Smooth muscle cell (in vitro differentiated cells): ENCODE results near the gene DUOX1. TPM values are rescaled to one million over a fixed set of nuclear protein-coding genes. Genes with fewer than 3 reads are reported as not detected.

ENCODE experiments used
- DNase-seq: peaks from one replicate; lab custom pipeline; 2025; ENCODE audit not compliant: unreplicated experiment; lab: John Stamatoyannopoulos, UW
- H2AFZ ChIP-seq: fragments of 200-600 bp; sonication (generic); 2 replicates; pipeline ENCODE4 v1.6.0; 2016; ENCODE audit warnings: antibody characterized with exemption, low read depth, mild to moderate bottlenecking
- H3F3A ChIP-seq: fragments of 200-600 bp; sonication (generic); 2 replicates; pipeline ENCODE4 v1.6.0; 2017; ENCODE audit warnings: antibody characterized with exemption, low read depth
- H3K27ac ChIP-seq: fragments of 200-600 bp; sonication (generic); 2 replicates; pipeline ENCODE4 v1.5.1; 2016; ENCODE audit warnings: low read depth, mild to moderate bottlenecking
- H3K27me3 ChIP-seq: fragments of 200-600 bp; sonication (generic); 2 replicates; pipeline ENCODE4 v1.6.1; 2016; ENCODE audit warnings: low read depth, mild to moderate bottlenecking
- H3K36me3 ChIP-seq: fragments of 200-600 bp; sonication (generic); 2 replicates; pipeline ENCODE4 v1.5.1; 2016; ENCODE audit warnings: low read depth
- H3K4me1 ChIP-seq: fragments of 200-600 bp; sonication (generic); 2 replicates; pipeline ENCODE4 v1.5.1; 2016; ENCODE audit warnings: low read depth
- H3K4me2 ChIP-seq: fragments of 200-600 bp; sonication (generic); 2 replicates; pipeline ENCODE4 v1.6.0; 2016; ENCODE audit warnings: mild to moderate bottlenecking
- H3K4me3 ChIP-seq: fragments of 200-600 bp; sonication (generic); 2 replicates; pipeline ENCODE4 v1.5.1; 2016; ENCODE audit warnings: mild to moderate bottlenecking
- H3K79me2 ChIP-seq: fragments of 200-600 bp; sonication (generic); 2 replicates; pipeline ENCODE4 v1.6.0; 2016; ENCODE audit warnings: low read depth, mild to moderate bottlenecking
- H3K9ac ChIP-seq: fragments of 200-600 bp; sonication (generic); 2 replicates; pipeline ENCODE4 v1.6.0; 2016; ENCODE audit warnings: low read depth
- H3K9me3 ChIP-seq: fragments of 200-600 bp; sonication (generic); replicated peaks from 2 replicates; pipeline ENCODE4 v1.5.1; 2016; ENCODE audit warnings: low read depth
- H4K20me1 ChIP-seq: fragments of 200-600 bp; sonication (generic); 2 replicates; pipeline ENCODE4 v1.6.0; 2016; ENCODE audit warnings: low read depth
- CTCF ChIP-seq: fragments of 200-600 bp; sonication (generic); IDR thresholded peaks from 2 replicates; pipeline ENCODE4 v1.5.1; 2017; ENCODE audit warnings: borderline replicate concordance, mild to moderate bottlenecking, antibody characterized with exemption; ENCODE audit not compliant: insufficient read depth, poor library complexity, severe bottlenecking
- WGBS: methylation state at CpG from one replicate; pipeline ENCODE4 v1.1.7; 2016; ENCODE audit warnings: low lambda C conversion rate; 5-methylcytosine and 5-hydroxymethylcytosine counted together
- polyA plus RNA-seq: library from polyadenylated mRNA; unstranded; fragments of >200 nt; fragmentation: Nextera tagmentation; extraction: Ambion mirVana; gene quantifications from 2 replicates; pipeline ENCODE4 v1.2.1, GENCODE V29; 2016
- total RNA-seq: library from RNA; depleted of rRNA; stranded (reverse); fragments of >200 nt; gene quantifications from 2 replicates; pipeline ENCODE4 v1.2.3, GENCODE V29; 2014

Gene DUOX1
- total and polyA plus RNA-seq, 2 experiments from 2014 or later = 4.4 to 5.8 TPM

GRCh38 chr15:45112591-45113379 is 17.0 kb upstream of the DUOX1 start:
- no peaks in the 10 kb centered on the region for H4K20me1 ChIP-seq
- no peak for DNase-seq
- H3K9me3 ChIP-seq = no peaks in the 10 kb centered on the region
- H3F3A ChIP-seq = no peaks in the 10 kb centered on the region
- H3K9ac ChIP-seq = no peak overlapping the region
- peak overlapping the region; percentile 36 for H3K4me3 ChIP-seq
- peaks cover 94% of the 10 kb centered on the region for H3K27me3 ChIP-seq
- H3K36me3 ChIP-seq = no peaks in the 10 kb centered on the region
- H3K79me2 ChIP-seq = no peaks in the 10 kb centered on the region
- peak overlapping the region; percentile 81 for H3K4me2 ChIP-seq
- no peak overlapping the region for H2AFZ ChIP-seq
- no peak for TF ChIP-seq CTCF
- H3K4me1 ChIP-seq = peaks cover 8% of the 10 kb centered on the region
- 7% methylated on average over 46 of the region's 58 CpGs for WGBS
- H3K27ac ChIP-seq = no peak overlapping the region

- TF ChIP-seq CTCF = no peak
- Histone ChIP-seq H3K9ac (no peak overlapping the region), H3K36me3 (no peaks in the 10 kb centered on the region), H2AFZ (no peak overlapping the region), H3F3A (no peaks in the 10 kb centered on the region), H3K4me2 (peak overlapping the region; percentile 81), H3K4me3 (no peak overlapping the region), H3K9me3 (no peaks in the 10 kb centered on the region), H3K27ac (no peak overlapping the region), H4K20me1 (no peaks in the 10 kb centered on the region), H3K27me3 (peaks cover 87% of the 10 kb centered on the region), H3K4me1 (peaks cover 8% of the 10 kb centered on the region), H3K79me2 (no peaks in the 10 kb centered on the region)
- 25% methylated on average over 14 of the region's 14 CpGs for WGBS
- no peak for DNase-seq
Measured at GRCh38 chr15:45113380-45113990, 16.3 kb upstream of the DUOX1 start.

GRCh38 chr15:45114076-45114750 is 15.6 kb upstream of the DUOX1 start, which contains the start of the genes DUOX2 and DUOXA2:
TSS of gene DUOX2 (minus strand) at chr15:45114172. CDS start at chr15:45113411, 761 bp downstream.
TSS of gene DUOXA2 (plus strand) at chr15:45114326. CDS start at chr15:45114606, 280 bp downstream.
- H3K36me3 ChIP-seq = no peaks in the 10 kb centered on the region
- H3K27ac ChIP-seq = no peak within 1 kb of the TSS
- WGBS = 16% methylated on average over 42 of the region's 42 CpGs
- DNase-seq = no peak
- no peaks in the 10 kb centered on the region for H3K9me3 ChIP-seq
- H3F3A ChIP-seq = no peaks in the 10 kb centered on the region
- peaks cover 8% of the 10 kb centered on the region for H3K4me1 ChIP-seq
- H2AFZ ChIP-seq = no peak within 1 kb of the TSS
- peak within 1 kb of the TSS; percentile 81 for H3K4me2 ChIP-seq
- peaks cover 82% of the 10 kb centered on the region for H3K27me3 ChIP-seq
- H3K79me2 ChIP-seq = no peaks in the 10 kb centered on the region
- no peak within 1 kb of the TSS for H3K9ac ChIP-seq
- no peak for TF ChIP-seq CTCF
- H4K20me1 ChIP-seq = no peaks in the 10 kb centered on the region
- H3K4me3 ChIP-seq = peak within 1 kb of the TSS; percentile 36
